ENCODE data around the gene APOBR. TPM values are rescaled to one million over a fixed set of nuclear protein-coding genes. Genes with fewer than 3 reads are reported as not detected.
A peak's percentile ranks its signal among the peaks of the same experiment; 100 is the strongest.

The APOBR gene
- total and polyA plus RNA-seq, 9 of the 15 experiments (the other 6 are each of a cell fraction or from before 2014, with no cell fraction given) = 0.08 to 6.1 (median 2.8) TPM; not detected in 1

DNA sequence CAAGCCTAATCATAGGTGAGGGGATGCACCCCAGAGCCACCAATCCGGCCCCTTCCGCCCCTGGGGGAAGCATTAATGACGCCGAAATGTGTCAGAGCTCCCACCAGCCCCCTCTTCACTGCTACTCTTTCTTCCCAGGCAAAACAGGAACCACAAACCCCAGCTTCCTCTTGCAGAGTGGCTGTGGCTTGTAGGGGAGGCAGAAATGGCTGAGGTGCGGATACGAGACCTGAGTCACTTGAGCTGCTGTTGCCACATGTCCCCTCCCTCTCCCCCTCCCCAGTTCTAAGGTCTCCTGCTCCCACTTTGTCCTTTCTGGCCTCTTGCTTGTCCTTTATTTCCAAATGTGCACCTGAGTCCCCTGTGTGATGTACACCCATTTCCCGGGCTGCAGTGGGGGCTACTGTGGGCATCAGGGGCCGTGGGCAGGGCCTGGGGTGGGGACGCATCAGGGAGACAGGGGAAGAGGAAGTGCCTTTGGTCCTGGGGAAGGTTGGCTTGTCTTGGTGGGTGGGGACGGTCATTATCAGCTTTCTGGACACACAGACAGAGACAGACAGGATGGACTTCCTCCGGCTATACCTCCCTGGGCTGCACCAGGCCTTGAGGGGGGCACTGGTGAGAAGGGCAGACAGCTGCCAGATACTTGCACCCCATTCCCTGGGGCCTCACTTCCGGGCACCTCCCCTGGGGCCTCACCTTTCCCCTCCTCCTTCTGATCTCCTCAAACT, at the start of gene APOBR (continued):
- TF ChIP-seq FOXK1 (CRISPR knock-in tag; IDR thresholded peaks at IDR 0.05; ENCODE audit: borderline replicate concordance) (0 out of 2 replicates have a peak, but pooled peaks have one; percentile 14), RHOXF2B (CRISPR knock-in tag; conservative IDR thresholded peaks at IDR 0.05) (0 out of 2 replicates have a peak, but pooled peaks have one; percentile 28), RBFOX2 (IDR thresholded peaks at IDR 0.05; ENCODE audit: low read depth, low read length) (peak; percentile 51), SMAD3 (CRISPR knock-in tag; conservative IDR thresholded peaks at IDR 0.05) (no peak), ZNF121 (CRISPR knock-in tag; conservative IDR thresholded peaks at IDR 0.05) (no peak), POLR2G (IDR thresholded peaks at IDR 0.05; ENCODE audit: low read depth, low read length) (peak; percentile 44; the same call in 1 of the 2 replicates), IFI16 (CRISPR knock-in tag; IDR thresholded peaks at IDR 0.05) (no peak), ZNF274 (IDR thresholded peaks at IDR 0.05; ENCODE audit: borderline replicate concordance, low read depth, low read length) (no peak), KDM1A (IDR thresholded peaks at IDR 0.05) (peak in 1 of 2 experiments; percentile 81; a peak in 2 of 4 replicates), ASH1L (IDR thresholded peaks at IDR 0.05; ENCODE audit: borderline replicate concordance, low read depth, partially characterized antibody) (no peak), ATF2 (CRISPR knock-in tag; IDR thresholded peaks at IDR 0.05) (no peak), ZNF175 (CRISPR knock-in tag; IDR thresholded peaks at IDR 0.05; ENCODE audit: low read depth) (peak; percentile 42), C11orf30 (IDR thresholded peaks at IDR 0.05; ENCODE audit: low read depth) (no peak)
- TF ChIP-seq, protein P1, sequence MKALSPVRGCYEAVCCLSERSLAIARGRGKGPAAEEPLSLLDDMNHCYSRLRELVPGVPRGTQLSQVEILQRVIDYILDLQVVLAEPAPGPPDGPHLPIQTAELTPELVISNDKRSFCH (CRISPR knock-in tag; IDR thresholded peaks at IDR 0.05) = no peak
- TF ChIP-seq, protein P1 (tag; IDR thresholded peaks at IDR 0.05) = peak; percentile 60
- TF ChIP-seq, protein P2, sequence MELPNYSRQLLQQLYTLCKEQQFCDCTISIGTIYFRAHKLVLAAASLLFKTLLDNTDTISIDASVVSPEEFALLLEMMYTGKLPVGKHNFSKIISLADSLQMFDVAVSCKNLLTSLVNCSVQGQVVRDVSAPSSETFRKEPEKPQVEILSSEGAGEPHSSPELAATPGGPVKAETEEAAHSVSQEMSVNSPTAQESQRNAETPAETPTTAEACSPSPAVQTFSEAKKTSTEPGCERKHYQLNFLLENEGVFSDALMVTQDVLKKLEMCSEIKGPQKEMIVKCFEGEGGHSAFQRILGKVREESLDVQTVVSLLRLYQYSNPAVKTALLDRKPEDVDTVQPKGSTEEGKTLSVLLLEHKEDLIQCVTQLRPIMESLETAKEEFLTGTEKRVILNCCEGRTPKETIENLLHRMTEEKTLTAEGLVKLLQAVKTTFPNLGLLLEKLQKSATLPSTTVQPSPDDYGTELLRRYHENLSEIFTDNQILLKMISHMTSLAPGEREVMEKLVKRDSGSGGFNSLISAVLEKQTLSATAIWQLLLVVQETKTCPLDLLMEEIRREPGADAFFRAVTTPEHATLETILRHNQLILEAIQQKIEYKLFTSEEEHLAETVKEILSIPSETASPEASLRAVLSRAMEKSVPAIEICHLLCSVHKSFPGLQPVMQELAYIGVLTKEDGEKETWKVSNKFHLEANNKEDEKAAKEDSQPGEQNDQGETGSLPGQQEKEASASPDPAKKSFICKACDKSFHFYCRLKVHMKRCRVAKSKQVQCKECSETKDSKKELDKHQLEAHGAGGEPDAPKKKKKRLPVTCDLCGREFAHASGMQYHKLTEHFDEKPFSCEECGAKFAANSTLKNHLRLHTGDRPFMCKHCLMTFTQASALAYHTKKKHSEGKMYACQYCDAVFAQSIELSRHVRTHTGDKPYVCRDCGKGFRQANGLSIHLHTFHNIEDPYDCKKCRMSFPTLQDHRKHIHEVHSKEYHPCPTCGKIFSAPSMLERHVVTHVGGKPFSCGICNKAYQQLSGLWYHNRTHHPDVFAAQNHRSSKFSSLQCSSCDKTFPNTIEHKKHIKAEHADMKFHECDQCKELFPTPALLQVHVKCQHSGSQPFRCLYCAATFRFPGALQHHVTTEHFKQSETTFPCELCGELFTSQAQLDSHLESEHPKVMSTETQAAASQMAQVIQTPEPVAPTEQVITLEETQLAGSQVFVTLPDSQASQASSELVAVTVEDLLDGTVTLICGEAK (IDR thresholded peaks at IDR 0.05) = peak; percentile 60; the same call in 1 of the 2 replicates
- TF ChIP-seq, protein P2 (CRISPR knock-in tag; IDR thresholded peaks at IDR 0.05) = no peak
